ENCODE data around the gene CDKN2B-AS1.

The CDKN2B-AS1 gene

DNA sequence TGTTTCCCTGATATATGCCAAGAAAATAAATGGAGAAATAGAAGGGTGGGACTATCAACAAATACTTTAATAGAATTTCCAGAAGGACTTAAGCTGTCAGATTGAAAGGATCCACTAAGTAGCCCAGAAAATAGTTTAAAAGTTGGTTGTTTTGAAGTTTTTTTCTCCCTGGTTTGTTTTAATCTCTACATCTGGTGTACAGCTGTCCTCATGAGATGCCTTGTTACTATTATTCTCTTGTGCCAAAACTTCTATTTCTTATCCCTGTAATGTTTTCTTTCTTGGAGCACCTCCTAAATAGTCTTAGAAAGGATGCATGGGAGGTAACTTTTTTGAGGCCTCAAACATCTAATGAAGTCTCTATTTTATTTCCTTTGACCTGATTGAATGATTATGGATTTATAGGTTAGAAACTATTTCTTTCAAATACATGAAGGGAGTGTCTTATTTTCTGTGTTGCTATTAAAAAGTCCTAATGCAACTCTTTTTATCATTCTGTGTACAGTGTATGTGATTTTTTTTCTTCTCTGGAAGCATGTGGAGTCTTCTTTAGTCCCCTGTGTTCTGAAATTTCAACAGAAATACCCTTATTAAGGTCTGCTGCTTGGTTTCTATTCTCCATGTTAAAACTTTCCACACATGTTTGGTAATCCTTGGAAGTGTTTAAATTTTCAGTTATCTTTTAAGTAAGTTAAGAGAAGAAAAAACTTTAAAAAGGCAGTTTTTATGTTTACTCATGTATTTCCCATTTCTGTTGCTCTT lies 154.5 kb downstream of the CDKN2B-AS1 start:
- no peak for DNase-seq (ENCODE audit: low read depth, low spot score)

DNA sequence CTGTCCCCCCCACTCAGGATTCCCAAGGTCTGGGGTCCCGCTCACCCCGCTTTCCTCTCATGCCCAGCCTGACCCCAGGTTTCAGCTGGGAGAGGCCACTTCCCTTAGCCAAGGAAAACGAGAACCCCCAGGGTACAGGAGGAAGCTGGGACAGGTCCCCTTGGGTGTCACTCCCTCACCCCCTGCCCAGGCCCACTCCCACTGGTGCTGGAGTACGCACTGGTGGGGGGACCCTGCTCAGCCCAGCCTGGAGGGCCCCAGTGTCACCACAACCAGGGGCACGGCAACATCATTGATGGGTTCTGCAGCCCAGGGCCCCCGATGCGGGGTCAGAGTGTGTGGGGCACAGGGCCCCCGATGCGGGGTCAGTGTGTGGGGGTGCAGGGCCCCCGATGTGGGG lies 159.5 kb downstream of the CDKN2B-AS1 start:
- no peak for DNase-seq (ENCODE audit: low read depth, low spot score)

DNA sequence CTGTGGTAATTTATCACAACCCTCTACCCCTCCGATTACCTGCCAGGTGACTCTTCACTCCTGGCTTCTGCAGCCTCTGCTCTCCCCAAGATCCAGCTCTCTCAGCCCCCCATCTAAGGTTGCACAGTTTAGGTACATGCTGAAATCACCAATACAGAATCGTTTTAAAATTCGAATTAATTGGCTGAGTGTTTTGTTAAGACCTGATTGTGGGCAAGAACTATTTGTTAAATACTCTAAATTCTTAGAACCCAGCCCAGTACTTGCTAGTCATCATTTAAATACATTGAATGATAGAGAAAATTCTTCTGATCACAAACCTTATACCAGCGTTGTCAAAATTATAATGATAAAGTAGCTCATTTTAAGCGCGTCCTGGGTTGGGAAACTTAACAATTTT lies 162.0 kb downstream of the CDKN2B-AS1 start:
- no peak for DNase-seq (ENCODE audit: low read depth, low spot score)

DNA sequence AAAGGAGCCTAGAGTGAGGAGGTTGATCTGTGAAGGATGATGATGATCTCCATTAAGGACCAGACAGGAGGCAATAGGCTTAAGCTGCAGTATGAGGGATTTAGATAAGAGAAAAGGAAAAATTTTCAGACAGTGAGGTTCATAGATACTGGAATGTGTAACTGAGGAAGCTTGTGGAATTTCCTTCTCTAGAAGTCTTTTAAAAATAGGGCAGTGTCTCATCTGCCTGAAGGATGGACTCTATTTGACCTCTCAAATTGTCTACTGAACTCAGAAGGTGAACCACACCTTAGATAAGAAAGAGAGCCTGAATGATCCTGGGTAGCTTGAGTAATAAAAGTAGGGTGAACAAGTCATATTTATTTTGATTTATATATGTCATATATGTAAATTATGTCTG lies 162.7 kb downstream of the CDKN2B-AS1 start:
- no peak for DNase-seq (ENCODE audit: low read depth, low spot score)

DNA sequence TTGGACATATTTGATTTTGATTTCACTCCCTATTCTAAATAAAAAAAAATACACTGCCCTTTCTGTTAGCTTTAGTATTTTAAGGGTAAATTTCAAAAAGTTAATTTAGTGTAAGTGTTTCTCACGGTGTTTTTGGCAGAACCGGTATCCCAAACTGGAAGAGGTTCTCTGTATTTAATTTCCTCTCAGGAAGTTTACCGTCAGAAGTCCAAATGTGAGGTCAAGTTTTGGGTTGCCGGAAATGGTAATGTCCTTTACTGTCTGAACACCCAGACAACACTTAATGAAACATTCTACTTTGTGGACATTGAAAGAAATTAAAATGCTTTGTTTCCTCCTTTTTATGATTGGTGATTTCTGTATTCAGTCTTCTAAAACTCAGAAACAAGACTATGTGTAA lies 163.2 kb downstream of the CDKN2B-AS1 start:
- DNase-seq (ENCODE audit: low read depth, low spot score): no peak

- no peak for DNase-seq (ENCODE audit: low read depth, low spot score)
These were observed 163.7 kb downstream of the CDKN2B-AS1 start for GRCh38 chr9:22158271-22158670.

GRCh38 chr9:22158927-22159346 lies 164.3 kb downstream of the CDKN2B-AS1 start:
- no peak for DNase-seq (ENCODE audit: low read depth, low spot score)

- DNase-seq (ENCODE audit: low read depth, low spot score): no peak
These were observed 165.0 kb downstream of the CDKN2B-AS1 start for GRCh38 chr9:22159586-22159985.

DNA sequence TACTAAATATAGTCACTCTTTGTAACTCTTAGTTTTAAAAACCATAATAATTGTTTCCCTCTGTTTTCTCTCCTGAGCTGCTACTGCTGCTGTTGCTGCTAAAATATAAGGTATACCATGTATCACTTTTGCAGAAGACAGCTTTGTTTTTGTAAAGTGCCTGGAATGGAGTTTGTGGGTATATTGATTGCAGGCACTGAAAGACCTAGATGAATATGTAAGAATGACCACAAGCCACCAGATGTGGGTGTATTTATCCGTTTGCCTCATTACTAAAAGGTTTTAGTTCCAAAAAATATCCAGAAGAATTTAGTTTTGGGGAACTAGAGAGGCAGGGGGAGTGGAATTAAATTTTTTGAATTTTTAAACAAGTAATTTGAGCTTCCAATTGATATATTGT lies 165.6 kb downstream of the CDKN2B-AS1 start:
- DNase-seq (ENCODE audit: low read depth, low spot score): no peak

DNA sequence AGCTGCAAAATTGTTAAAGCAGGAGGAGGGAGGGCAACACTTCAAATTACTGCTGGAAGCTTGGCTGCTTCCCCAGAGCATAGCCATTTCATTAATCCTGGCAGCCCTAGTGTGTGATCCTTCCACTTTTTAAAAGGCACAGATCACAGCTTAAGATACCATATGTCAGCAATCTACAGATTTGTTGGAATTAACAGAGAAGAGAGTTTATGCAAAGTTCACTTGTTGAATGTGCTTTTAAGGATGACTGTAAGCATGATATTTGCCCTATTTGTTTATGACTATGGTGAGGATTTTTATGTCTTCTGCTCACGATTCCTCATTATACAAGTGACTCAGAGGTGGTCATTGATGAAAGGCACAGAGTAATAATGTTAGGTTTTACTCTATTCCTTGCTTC lies 170.6 kb downstream of the CDKN2B-AS1 start:
- DNase-seq (ENCODE audit: low read depth, low spot score): no peak

DNA sequence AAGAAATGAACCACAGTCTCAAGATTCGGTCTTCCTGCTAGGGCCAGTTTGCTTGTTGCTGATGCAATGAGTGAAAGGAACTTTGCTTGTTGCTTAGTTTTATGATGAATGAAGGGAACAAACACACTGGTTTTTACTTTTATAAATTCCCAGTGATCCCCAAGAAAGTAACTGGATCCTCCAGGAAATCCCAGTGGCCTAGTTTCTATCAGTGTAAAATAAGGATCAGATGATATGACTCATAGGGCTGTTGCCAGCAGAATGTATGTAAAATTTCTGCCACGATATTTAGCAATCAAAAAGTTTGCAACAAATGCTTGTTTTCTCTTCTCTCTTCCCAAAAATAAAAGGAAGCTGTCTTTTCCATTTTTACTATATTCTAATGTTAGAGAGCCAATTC lies 174.7 kb downstream of the CDKN2B-AS1 start:
- no peak for DNase-seq (ENCODE audit: low read depth, low spot score)

DNA sequence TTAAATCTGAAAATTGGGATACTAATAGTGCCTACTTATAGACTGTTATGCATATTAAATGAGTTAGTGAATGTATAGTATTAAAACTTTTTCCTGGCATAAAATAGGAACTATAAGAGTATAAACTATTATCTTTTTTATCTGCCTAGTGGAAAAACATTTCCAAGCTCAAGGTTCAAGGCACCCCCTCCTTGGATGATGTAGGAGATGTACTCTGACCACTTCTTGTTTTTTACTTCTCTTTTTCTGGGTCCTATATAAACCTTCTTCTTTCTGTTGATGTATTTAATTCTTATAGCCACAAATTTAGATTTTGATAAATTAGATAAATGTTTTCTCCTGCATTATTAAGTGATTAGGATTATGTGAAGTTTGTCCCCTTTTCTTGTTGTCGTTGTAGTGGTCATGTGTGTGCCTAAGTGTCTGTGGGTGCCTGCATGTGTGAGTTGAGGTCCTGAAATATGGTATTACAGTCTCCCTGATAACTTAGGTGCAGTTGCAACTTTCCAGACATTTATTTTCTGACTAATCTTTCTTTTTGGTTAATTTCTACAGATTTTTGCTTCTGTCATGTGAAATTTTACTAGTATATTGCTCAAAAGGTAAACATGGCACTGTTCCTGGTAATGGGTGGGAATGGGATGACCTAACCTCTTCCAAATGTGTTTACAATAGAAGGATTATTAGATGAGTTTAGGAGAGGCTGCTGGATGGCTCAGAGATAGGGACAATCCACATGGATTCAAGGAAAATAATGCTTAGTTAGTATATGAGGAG lies 175.3 kb downstream of the CDKN2B-AS1 start:
- DNase-seq (ENCODE audit: low read depth, low spot score): no peak

All from brain pericyte (primary cell).